H1 (cell line): ENCODE data around the gene GRIA4.

Source experiments
- CEBPB ChIP-seq: IDR thresholded peaks from 2 replicates; pipeline ENCODE4 v1.6.1; 2012; ENCODE audit warnings: low read depth, low read length
- CTBP2 ChIP-seq: IDR thresholded peaks from 2 replicates; pipeline ENCODE4 v1.7.0; 2011; ENCODE audit warnings: borderline replicate concordance, mild to moderate bottlenecking, moderate library complexity, mixed read lengths, low read length; ENCODE audit not compliant: insufficient read depth, insufficient read length
- CTCF ChIP-seq, 3 experiments: IDR thresholded peaks; 1 replicate in 2 of 3; 2 replicates in 1 of 3; pipeline versions ENCODE4 v1.5.1 to v1.6.1; 2011; ENCODE audit warnings: low read length in 3 of 3, mild to moderate bottlenecking in 3 of 3, inconsistent platforms in 2 of 3, low read depth in 1 of 3, moderate library complexity in 1 of 3; ENCODE audit not compliant: insufficient read depth in 1 of 3; ENCODE audit errors: control extremely low read depth in 1 of 3
- GTF2F1 ChIP-seq: IDR thresholded peaks from 2 replicates; pipeline ENCODE4 v1.6.1; 2012; ENCODE audit warnings: low read depth, low read length, improper control_type of control experiment, borderline replicate concordance
- POLR2A ChIP-seq, 2 experiments: IDR thresholded peaks; 1 replicate in 1 of 2; 2 replicates in 1 of 2; pipeline ENCODE4 v1.6.1; 2011; ENCODE audit warnings: low read depth in 2 of 2, low read length in 2 of 2, mild to moderate bottlenecking in 2 of 2; ENCODE audit errors: control extremely low read depth in 1 of 2
- POLR2AphosphoS5 ChIP-seq: IDR thresholded peaks from 2 replicates; pipeline ENCODE4 v1.6.1; 2011; ENCODE audit warnings: low read depth, low read length
- RAD21 ChIP-seq, 2 experiments: IDR thresholded peaks in 1 of 2; conservative IDR thresholded peaks in 1 of 2; 2 replicates each; pipeline ENCODE4 v1.6.1; 2011; ENCODE audit warnings: low read depth in 2 of 2, low read length in 2 of 2, improper control_type of control experiment in 1 of 2, inconsistent platforms in 1 of 2, mild to moderate bottlenecking in 1 of 2, moderate library complexity in 1 of 2
- TBP ChIP-seq: IDR thresholded peaks from 2 replicates; pipeline ENCODE4 v1.6.1; 2011; ENCODE audit warnings: low read depth, low read length, improper control_type of control experiment
- TCF12 ChIP-seq: IDR thresholded peaks from 2 replicates; pipeline ENCODE4 v1.6.1; 2011; ENCODE audit warnings: low read depth, mild to moderate bottlenecking, low read length

- no peak for TF ChIP-seq CEBPB
- TF ChIP-seq POLR2A (IDR thresholded peaks at IDR 0.05; ENCODE audit: control extremely low read depth in 1 of 2, low read depth in 2 of 2, low read length in 2 of 2): no peak
- no peak for TF ChIP-seq POLR2AphosphoS5
- TF ChIP-seq CTCF (IDR thresholded peaks at IDR 0.05; ENCODE audit: control extremely low read depth in 1 of 3, insufficient read depth in 1 of 3, low read depth in 1 of 3, low read length in 3 of 3): no peak
- no peak for TF ChIP-seq TCF12
- no peak for TF ChIP-seq RAD21 (IDR thresholded peaks at IDR 0.05 in 1 of 2, conservative IDR thresholded peaks at IDR 0.05 in 1 of 2; ENCODE audit: low read depth in 2 of 2, low read length in 2 of 2)
- no peak for TF ChIP-seq TBP
- no peak for TF ChIP-seq GTF2F1
- TF ChIP-seq CTBP2: no peak
Observed at GRCh38 chr11:105781807-105782206, 171.9 kb downstream of the GRIA4 start.
